C4-2B (cell line): ENCODE measurements around the gene TCERG1L.

Source experiments
- ZFX ChIP-seq: fragments of 450-650 bp; IDR thresholded peaks from 2 replicates; pipeline ENCODE4 v1.6.1; 2017
- TF ChIP-seq, protein P1 (sequence below): fragments of 450-650 bp; conservative IDR thresholded peaks from 2 replicates; pipeline ENCODE4 v1.5.1; 2017; ENCODE audit warnings: mild to moderate bottlenecking

- TF ChIP-seq, protein P1, sequence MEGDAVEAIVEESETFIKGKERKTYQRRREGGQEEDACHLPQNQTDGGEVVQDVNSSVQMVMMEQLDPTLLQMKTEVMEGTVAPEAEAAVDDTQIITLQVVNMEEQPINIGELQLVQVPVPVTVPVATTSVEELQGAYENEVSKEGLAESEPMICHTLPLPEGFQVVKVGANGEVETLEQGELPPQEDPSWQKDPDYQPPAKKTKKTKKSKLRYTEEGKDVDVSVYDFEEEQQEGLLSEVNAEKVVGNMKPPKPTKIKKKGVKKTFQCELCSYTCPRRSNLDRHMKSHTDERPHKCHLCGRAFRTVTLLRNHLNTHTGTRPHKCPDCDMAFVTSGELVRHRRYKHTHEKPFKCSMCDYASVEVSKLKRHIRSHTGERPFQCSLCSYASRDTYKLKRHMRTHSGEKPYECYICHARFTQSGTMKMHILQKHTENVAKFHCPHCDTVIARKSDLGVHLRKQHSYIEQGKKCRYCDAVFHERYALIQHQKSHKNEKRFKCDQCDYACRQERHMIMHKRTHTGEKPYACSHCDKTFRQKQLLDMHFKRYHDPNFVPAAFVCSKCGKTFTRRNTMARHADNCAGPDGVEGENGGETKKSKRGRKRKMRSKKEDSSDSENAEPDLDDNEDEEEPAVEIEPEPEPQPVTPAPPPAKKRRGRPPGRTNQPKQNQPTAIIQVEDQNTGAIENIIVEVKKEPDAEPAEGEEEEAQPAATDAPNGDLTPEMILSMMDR, result no peak
- no peak for TF ChIP-seq ZFX
Measured at GRCh38 chr10:131082201-131082850, 229.2 kb downstream of the TCERG1L start.
